WTC11 (cell line): Measurements from ENCODE around the gene EXOC3L4.

ENCODE experiments used
- FOXJ3 ChIP-seq: sonication (generic); formaldehyde crosslinking; IDR thresholded peaks from 2 replicates; pipeline ENCODE4 v1.9.0; 2021; ENCODE audit warnings: missing genetic modification reagents, mild to moderate bottlenecking, borderline replicate concordance
- FOXK1 ChIP-seq: sonication (generic); formaldehyde crosslinking; IDR thresholded peaks from 2 replicates; pipeline ENCODE4 v1.8.0; 2022; ENCODE audit warnings: mild to moderate bottlenecking, moderate library complexity, missing genetic modification reagents
- FOXP1 ChIP-seq: sonication (generic); formaldehyde crosslinking; IDR thresholded peaks from 2 replicates; pipeline ENCODE4 v1.8.0; 2022; ENCODE audit warnings: missing genetic modification reagents, mild to moderate bottlenecking, moderate library complexity, borderline replicate concordance
- GRHL2 ChIP-seq: fragments of 250-450 bp; sonication (Bioruptor Pico); IDR thresholded peaks from 2 replicates; pipeline ENCODE4 v1.8.0; 2022; ENCODE audit warnings: mild to moderate bottlenecking, moderate library complexity; ENCODE audit not compliant: insufficient replicate concordance, severe bottlenecking
- JUN ChIP-seq: sonication (generic); formaldehyde crosslinking; IDR thresholded peaks from 2 replicates; pipeline ENCODE4 v1.8.0; 2023; ENCODE audit warnings: mild to moderate bottlenecking, missing genetic modification reagents
- NFYB ChIP-seq: sonication (generic); formaldehyde crosslinking; conservative IDR thresholded peaks from 2 replicates; pipeline ENCODE4 v1.8.0; 2022; ENCODE audit warnings: low read depth, missing genetic modification reagents
- TCF7 ChIP-seq: sonication (generic); formaldehyde crosslinking; IDR thresholded peaks from 2 replicates; pipeline ENCODE4 v1.8.0; 2022; ENCODE audit warnings: mild to moderate bottlenecking, low read depth, missing genetic modification reagents, moderate library complexity
- TP53 ChIP-seq: sonication (generic); formaldehyde crosslinking; IDR thresholded peaks from 2 replicates; pipeline ENCODE4 v1.8.1; 2023; ENCODE audit warnings: mild to moderate bottlenecking, missing genetic modification reagents
- ZNF416 ChIP-seq: fragments of 250-450 bp; sonication (Bioruptor Pico); IDR thresholded peaks from 2 replicates; pipeline ENCODE4 v1.9.0; 2021; ENCODE audit warnings: mild to moderate bottlenecking, inconsistent platforms
- TF ChIP-seq, protein P1 (sequence below): sonication (generic); formaldehyde crosslinking; IDR thresholded peaks from 2 replicates; pipeline ENCODE4 v1.8.1; 2023; ENCODE audit warnings: mild to moderate bottlenecking, missing genetic modification reagents, moderate library complexity
- TF ChIP-seq, protein P2 (sequence below): fragments of 200-600 bp; IDR thresholded peaks from 2 replicates; pipeline ENCODE4 v1.8.0; 2022; ENCODE audit warnings: antibody characterized with exemption
- TF ChIP-seq, protein P3 (sequence below): sonication (generic); formaldehyde crosslinking; IDR thresholded peaks from 2 replicates; pipeline ENCODE4 v1.8.0; 2022; ENCODE audit warnings: mild to moderate bottlenecking, missing genetic modification reagents
- TF ChIP-seq, protein P4 (sequence below): sonication (generic); formaldehyde crosslinking; IDR thresholded peaks from 2 replicates; pipeline ENCODE4 v1.8.1; 2023; ENCODE audit warnings: mild to moderate bottlenecking, missing genetic modification reagents, moderate library complexity

DNA sequence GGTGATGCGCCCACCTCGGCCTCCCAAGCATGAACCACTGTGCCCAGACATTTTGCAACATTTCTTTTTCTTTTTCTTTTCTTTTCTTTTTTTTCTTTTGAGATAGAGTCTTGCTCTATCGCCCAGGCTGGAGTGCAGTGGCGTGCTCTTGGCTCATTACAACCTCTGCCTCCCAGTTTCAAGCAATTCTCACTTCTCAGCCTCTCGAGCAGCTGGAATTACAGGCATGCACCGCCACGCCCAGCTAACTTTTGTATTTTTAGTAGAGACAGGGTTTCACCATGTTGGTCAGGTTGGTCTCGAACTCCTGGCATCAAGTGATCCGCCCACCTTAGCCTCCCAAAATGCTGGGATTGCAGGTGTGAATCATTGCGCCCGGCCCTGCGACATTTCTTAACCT, 29.5 kb upstream of the EXOC3L4 start:
- TF ChIP-seq FOXJ3 (no peak), NFYB (CRISPR knock-in tag) (no peak), FOXK1 (CRISPR knock-in tag) (no peak), GRHL2 (no peak), ZNF416 (no peak), TCF7 (no peak), FOXP1 (CRISPR knock-in tag) (no peak), JUN (CRISPR knock-in tag) (no peak), TP53 (no peak)
- TF ChIP-seq, protein P1, sequence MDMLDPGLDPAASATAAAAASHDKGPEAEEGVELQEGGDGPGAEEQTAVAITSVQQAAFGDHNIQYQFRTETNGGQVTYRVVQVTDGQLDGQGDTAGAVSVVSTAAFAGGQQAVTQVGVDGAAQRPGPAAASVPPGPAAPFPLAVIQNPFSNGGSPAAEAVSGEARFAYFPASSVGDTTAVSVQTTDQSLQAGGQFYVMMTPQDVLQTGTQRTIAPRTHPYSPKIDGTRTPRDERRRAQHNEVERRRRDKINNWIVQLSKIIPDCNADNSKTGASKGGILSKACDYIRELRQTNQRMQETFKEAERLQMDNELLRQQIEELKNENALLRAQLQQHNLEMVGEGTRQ (CRISPR knock-in tag), result no peak
- TF ChIP-seq, protein P2, sequence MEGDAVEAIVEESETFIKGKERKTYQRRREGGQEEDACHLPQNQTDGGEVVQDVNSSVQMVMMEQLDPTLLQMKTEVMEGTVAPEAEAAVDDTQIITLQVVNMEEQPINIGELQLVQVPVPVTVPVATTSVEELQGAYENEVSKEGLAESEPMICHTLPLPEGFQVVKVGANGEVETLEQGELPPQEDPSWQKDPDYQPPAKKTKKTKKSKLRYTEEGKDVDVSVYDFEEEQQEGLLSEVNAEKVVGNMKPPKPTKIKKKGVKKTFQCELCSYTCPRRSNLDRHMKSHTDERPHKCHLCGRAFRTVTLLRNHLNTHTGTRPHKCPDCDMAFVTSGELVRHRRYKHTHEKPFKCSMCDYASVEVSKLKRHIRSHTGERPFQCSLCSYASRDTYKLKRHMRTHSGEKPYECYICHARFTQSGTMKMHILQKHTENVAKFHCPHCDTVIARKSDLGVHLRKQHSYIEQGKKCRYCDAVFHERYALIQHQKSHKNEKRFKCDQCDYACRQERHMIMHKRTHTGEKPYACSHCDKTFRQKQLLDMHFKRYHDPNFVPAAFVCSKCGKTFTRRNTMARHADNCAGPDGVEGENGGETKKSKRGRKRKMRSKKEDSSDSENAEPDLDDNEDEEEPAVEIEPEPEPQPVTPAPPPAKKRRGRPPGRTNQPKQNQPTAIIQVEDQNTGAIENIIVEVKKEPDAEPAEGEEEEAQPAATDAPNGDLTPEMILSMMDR, result no peak
- TF ChIP-seq, protein P3, sequence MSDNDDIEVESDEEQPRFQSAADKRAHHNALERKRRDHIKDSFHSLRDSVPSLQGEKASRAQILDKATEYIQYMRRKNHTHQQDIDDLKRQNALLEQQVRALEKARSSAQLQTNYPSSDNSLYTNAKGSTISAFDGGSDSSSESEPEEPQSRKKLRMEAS (CRISPR knock-in tag), result no peak
- TF ChIP-seq, protein P4, sequence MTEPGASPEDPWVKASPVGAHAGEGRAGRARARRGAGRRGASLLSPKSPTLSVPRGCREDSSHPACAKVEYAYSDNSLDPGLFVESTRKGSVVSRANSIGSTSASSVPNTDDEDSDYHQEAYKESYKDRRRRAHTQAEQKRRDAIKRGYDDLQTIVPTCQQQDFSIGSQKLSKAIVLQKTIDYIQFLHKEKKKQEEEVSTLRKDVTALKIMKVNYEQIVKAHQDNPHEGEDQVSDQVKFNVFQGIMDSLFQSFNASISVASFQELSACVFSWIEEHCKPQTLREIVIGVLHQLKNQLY (CRISPR knock-in tag), result no peak
